IgD-negative memory B cell (primary cell): Measurements from ENCODE around the gene FBXO2. TPM values are rescaled to one million over a fixed set of nuclear protein-coding genes. Genes with fewer than 3 reads are reported as not detected.
A peak's percentile ranks its signal among the peaks of the same experiment; 100 is the strongest.

ENCODE experiments used
- H3K27ac Mint-ChIP-seq, 3 donors: one replicate each; pipeline ENCODE4 v1.8.0; 2020 to 2022; ENCODE audit warnings: mild to moderate bottlenecking in 3 of 3, mixed read lengths in 3 of 3, moderate library complexity in 1 of 3
- H3K27me3 Mint-ChIP-seq: one replicate; pipeline ENCODE4 v1.8.0; 2021; ENCODE audit warnings: mixed read lengths
- H3K36me3 Mint-ChIP-seq: one replicate; pipeline ENCODE4 v1.8.0; 2020; ENCODE audit warnings: mild to moderate bottlenecking, mixed read lengths
- H3K4me1 Mint-ChIP-seq, 3 donors: one replicate each; pipeline ENCODE4 v1.8.0; 2020 to 2022; ENCODE audit warnings: mixed read lengths in 3 of 3, mild to moderate bottlenecking in 1 of 3
- H3K4me3 Mint-ChIP-seq, 4 donors: one replicate each; pipeline ENCODE4 v1.8.0; 2020 to 2022; ENCODE audit warnings: mild to moderate bottlenecking in 4 of 4, mixed read lengths in 4 of 4, moderate library complexity in 3 of 4
- H3K9me3 Mint-ChIP-seq, 3 donors: one replicate each; pipeline ENCODE4 v1.8.0; 2020 to 2021; ENCODE audit warnings: mixed read lengths in 3 of 3, mild to moderate bottlenecking in 1 of 3
- polyA plus RNA-seq: library from polyadenylated mRNA; unstranded; fragments of 300-500 nt; fragmentation: Illumina TruSeq; gene quantifications from one replicate; pipeline ENCODE4 v1.2.3, GENCODE V29; 2021

The FBXO2 gene
- polyA plus RNA-seq, 1 donor from 2014 or later: 18.0 TPM

GRCh38 chr1:11671544-11672286, 17.5 kb upstream of the FBXO2 start:
- Mint-ChIP-seq H3K9me3 (no peaks in the 10 kb centered on the region), H3K36me3 (no peaks in the 10 kb centered on the region), H3K4me3 (no peak overlapping the region), H3K4me1 (peaks cover 0 to 7% (median 2%) of the 10 kb centered on the region in 3 donors), H3K27ac (no peak overlapping the region), H3K27me3 (no peaks in the 10 kb centered on the region)

- Mint-ChIP-seq H3K9me3 (no peaks in the 10 kb centered on the region), H3K36me3 (no peaks in the 10 kb centered on the region), H3K4me3 (no peak overlapping the region), H3K4me1 (peaks cover 0 to 7% (median 2%) of the 10 kb centered on the region in 3 donors), H3K27me3 (no peaks in the 10 kb centered on the region), H3K27ac (no peak overlapping the region)
Measured at GRCh38 chr1:11671205-11671543, 16.9 kb upstream of the FBXO2 start.

GRCh38 chr1:11670747-11671146, 16.5 kb upstream of the FBXO2 start:
- Mint-ChIP-seq H3K9me3 (no peaks in the 10 kb centered on the region), H3K36me3 (no peaks in the 10 kb centered on the region), H3K27ac (peak overlapping the region in 1 of 3 donors; percentile 36), H3K4me3 (no peak overlapping the region), H3K4me1 (peaks cover 0 to 7% (median 2%) of the 10 kb centered on the region in 3 donors), H3K27me3 (no peaks in the 10 kb centered on the region)

GRCh38 chr1:11668516-11668915, 14.3 kb upstream of the FBXO2 start:
- Mint-ChIP-seq H3K27me3 (no peaks in the 10 kb centered on the region), H3K4me3 (no peak overlapping the region), H3K36me3 (no peaks in the 10 kb centered on the region), H3K27ac (no peak overlapping the region), H3K4me1 (peaks cover 0 to 7% (median 2%) of the 10 kb centered on the region in 3 donors), H3K9me3 (no peaks in the 10 kb centered on the region)

- Mint-ChIP-seq H3K4me3 (peak overlapping the region; percentile 87 to 95 (median 92)), H3K4me1 (peaks cover 0 to 6% (median 3%) of the 10 kb centered on the region in 3 donors), H3K27ac (peak overlapping the region; percentile 65 to 83 (median 77)), H3K36me3 (peaks cover 7% of the 10 kb centered on the region), H3K27me3 (no peaks in the 10 kb centered on the region), H3K9me3 (no peaks in the 10 kb centered on the region)
Measured at GRCh38 chr1:11664336-11665065, 10.3 kb upstream of the FBXO2 start.

GRCh38 chr1:11661103-11661502, 6.9 kb upstream of the FBXO2 start:
- H3K4me1 Mint-ChIP-seq: peaks cover 0 to 4% (median 3%) of the 10 kb centered on the region in 3 donors
- H3K27me3 Mint-ChIP-seq: no peaks in the 10 kb centered on the region
- H3K4me3 Mint-ChIP-seq: peak overlapping the region in 1 of 4 donors; percentile 52
- H3K27ac Mint-ChIP-seq: no peak overlapping the region
- peaks cover 7% of the 10 kb centered on the region for H3K36me3 Mint-ChIP-seq
- H3K9me3 Mint-ChIP-seq: no peaks in the 10 kb centered on the region

- peaks cover 7% of the 10 kb centered on the region for H3K36me3 Mint-ChIP-seq
- peak overlapping the region in 1 of 4 donors; percentile 61 for H3K4me3 Mint-ChIP-seq
- H3K9me3 Mint-ChIP-seq: no peaks in the 10 kb centered on the region
- H3K27me3 Mint-ChIP-seq: no peaks in the 10 kb centered on the region
- peaks cover 0 to 8% (median 4%) of the 10 kb centered on the region in 3 donors for H3K4me1 Mint-ChIP-seq
- peak overlapping the region in 1 of 3 donors; percentile 43 for H3K27ac Mint-ChIP-seq
Measured at GRCh38 chr1:11659748-11660147, 5.5 kb upstream of the FBXO2 start.

GRCh38 chr1:11658542-11658941, 4.3 kb upstream of the FBXO2 start:
- Mint-ChIP-seq H3K27ac (no peak overlapping the region), H3K9me3 (no peaks in the 10 kb centered on the region)

GRCh38 chr1:11657654-11658053, 3.4 kb upstream of the FBXO2 start:
- Mint-ChIP-seq H3K36me3 (peaks cover 7% of the 10 kb centered on the region), H3K4me3 (peak overlapping the region in 1 of 4 donors; percentile 57), H3K9me3 (no peaks in the 10 kb centered on the region), H3K27me3 (no peaks in the 10 kb centered on the region), H3K27ac (no peak overlapping the region), H3K4me1 (peaks cover 0 to 8% (median 4%) of the 10 kb centered on the region in 3 donors)

More at GRCh38 chr1:11658542-11658941, 4.3 kb upstream of the FBXO2 start:
- H3K36me3 Mint-ChIP-seq: peaks cover 7% of the 10 kb centered on the region
- peaks cover 0 to 8% (median 4%) of the 10 kb centered on the region in 3 donors for H3K4me1 Mint-ChIP-seq
- no peak overlapping the region for H3K4me3 Mint-ChIP-seq
- H3K27me3 Mint-ChIP-seq: no peaks in the 10 kb centered on the region

- H3K27me3 Mint-ChIP-seq: peaks cover 1% of the 10 kb centered on the region
- H3K4me1 Mint-ChIP-seq: peaks cover 0 to 19% (median 11%) of the 10 kb centered on the region in 3 donors
- peak overlapping the region in 1 of 3 donors; percentile 81 for H3K27ac Mint-ChIP-seq
- H3K9me3 Mint-ChIP-seq: no peaks in the 10 kb centered on the region
- peak overlapping the region; percentile 67 to 91 (median 85) for H3K4me3 Mint-ChIP-seq
- peaks cover 5% of the 10 kb centered on the region for H3K36me3 Mint-ChIP-seq
Measured at GRCh38 chr1:11654939-11655808, 945 bp upstream of the FBXO2 start.

- Mint-ChIP-seq H3K4me1 (peaks cover 0 to 27% (median 18%) of the 10 kb centered on the region in 3 donors), H3K36me3 (peaks cover 1% of the 10 kb centered on the region), H3K4me3 (peak overlapping the region in 3 of 4 donors; percentile 67 to 87 (median 83)), H3K27ac (peak overlapping the region in 2 of 3 donors; percentile 25 to 59), H3K9me3 (no peaks in the 10 kb centered on the region), H3K27me3 (peaks cover 1% of the 10 kb centered on the region)
Measured at GRCh38 chr1:11653861-11654136, 430 bp downstream of the FBXO2 start.

GRCh38 chr1:11653101-11653860, 948 bp downstream of the FBXO2 start:
- Mint-ChIP-seq H3K4me3 (peak overlapping the region in 3 of 4 donors; percentile 83 to 87 (median 84)), H3K27me3 (peaks cover 1% of the 10 kb centered on the region), H3K4me1 (peaks cover 0 to 27% (median 18%) of the 10 kb centered on the region in 3 donors), H3K9me3 (no peaks in the 10 kb centered on the region), H3K27ac (peak overlapping the region in 1 of 3 donors; percentile 92), H3K36me3 (peaks cover 1% of the 10 kb centered on the region)

- peak overlapping the region in 3 of 4 donors; percentile 73 to 84 (median 83) for H3K4me3 Mint-ChIP-seq
- H3K4me1 Mint-ChIP-seq: peaks cover 0 to 27% (median 18%) of the 10 kb centered on the region in 3 donors
- peaks cover 1% of the 10 kb centered on the region for H3K27me3 Mint-ChIP-seq
- no peaks in the 10 kb centered on the region for H3K9me3 Mint-ChIP-seq
- peaks cover 1% of the 10 kb centered on the region for H3K36me3 Mint-ChIP-seq
- H3K27ac Mint-ChIP-seq: peak overlapping the region in 2 of 3 donors; percentile 23 to 92
Measured at GRCh38 chr1:11652203-11652780, 1.9 kb downstream of the FBXO2 start.

GRCh38 chr1:11651017-11651416, 3.2 kb downstream of the FBXO2 start:
- Mint-ChIP-seq H3K27ac (peak overlapping the region in 2 of 3 donors; percentile 19 to 90), H3K9me3 (no peaks in the 10 kb centered on the region), H3K4me3 (peak overlapping the region; percentile 74 to 94 (median 84)), H3K36me3 (peaks cover 1% of the 10 kb centered on the region), H3K27me3 (peaks cover 1% of the 10 kb centered on the region), H3K4me1 (peaks cover 0 to 26% (median 18%) of the 10 kb centered on the region in 3 donors)
